Epithelial cell of proximal tubule (primary cell): ENCODE data around the gene KLRC2. TPM values are rescaled to one million over a fixed set of nuclear protein-coding genes. Genes with fewer than 3 reads are reported as not detected.

ENCODE experiments used
- DNase-seq: peaks from one replicate; pipeline ENCODE4 v3.0.0-alpha.2; 2011; ENCODE audit warnings: low read depth
- H3K4me3 ChIP-seq: 2 replicates; pipeline ENCODE4 v1.5.1; 2011; ENCODE audit warnings: low read depth, mild to moderate bottlenecking, low read length
- total RNA-seq: library from RNA; depleted of rRNA; stranded (reverse); fragments of >200 nt; gene quantifications from 2 replicates; pipeline ENCODE4 v1.2.3, GENCODE V29; 2015
- TF ChIP-seq, protein P1 (sequence below): conservative IDR thresholded peaks from 2 replicates; pipeline ENCODE4 v1.5.1; 2012; ENCODE audit warnings: low read depth, mild to moderate bottlenecking, low read length

Gene KLRC2
- total RNA-seq, 1 donor from 2014 or later: not detected

DNA sequence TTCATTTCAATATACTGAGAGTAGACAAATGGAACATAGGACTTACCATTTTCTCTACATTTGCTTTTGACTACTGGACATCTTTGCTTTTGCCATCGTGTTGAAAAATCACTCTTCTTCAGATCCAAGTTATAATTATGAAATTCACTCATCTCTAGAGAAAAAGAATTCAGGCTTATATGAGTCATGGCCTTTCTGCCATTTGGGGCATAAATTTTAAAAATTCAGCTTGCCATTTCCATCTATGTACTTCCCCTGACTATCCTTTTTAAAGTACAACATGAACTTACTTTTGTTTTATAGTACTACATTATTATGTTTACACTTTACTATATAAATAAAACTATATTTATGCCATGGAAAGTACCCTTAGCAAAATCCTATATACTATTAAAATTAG, 49.0 kb downstream of the KLRC2 start:
- TF ChIP-seq, protein P1, sequence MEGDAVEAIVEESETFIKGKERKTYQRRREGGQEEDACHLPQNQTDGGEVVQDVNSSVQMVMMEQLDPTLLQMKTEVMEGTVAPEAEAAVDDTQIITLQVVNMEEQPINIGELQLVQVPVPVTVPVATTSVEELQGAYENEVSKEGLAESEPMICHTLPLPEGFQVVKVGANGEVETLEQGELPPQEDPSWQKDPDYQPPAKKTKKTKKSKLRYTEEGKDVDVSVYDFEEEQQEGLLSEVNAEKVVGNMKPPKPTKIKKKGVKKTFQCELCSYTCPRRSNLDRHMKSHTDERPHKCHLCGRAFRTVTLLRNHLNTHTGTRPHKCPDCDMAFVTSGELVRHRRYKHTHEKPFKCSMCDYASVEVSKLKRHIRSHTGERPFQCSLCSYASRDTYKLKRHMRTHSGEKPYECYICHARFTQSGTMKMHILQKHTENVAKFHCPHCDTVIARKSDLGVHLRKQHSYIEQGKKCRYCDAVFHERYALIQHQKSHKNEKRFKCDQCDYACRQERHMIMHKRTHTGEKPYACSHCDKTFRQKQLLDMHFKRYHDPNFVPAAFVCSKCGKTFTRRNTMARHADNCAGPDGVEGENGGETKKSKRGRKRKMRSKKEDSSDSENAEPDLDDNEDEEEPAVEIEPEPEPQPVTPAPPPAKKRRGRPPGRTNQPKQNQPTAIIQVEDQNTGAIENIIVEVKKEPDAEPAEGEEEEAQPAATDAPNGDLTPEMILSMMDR: no peak
- H3K4me3 ChIP-seq: no peak overlapping the region
- no peak for DNase-seq

DNA sequence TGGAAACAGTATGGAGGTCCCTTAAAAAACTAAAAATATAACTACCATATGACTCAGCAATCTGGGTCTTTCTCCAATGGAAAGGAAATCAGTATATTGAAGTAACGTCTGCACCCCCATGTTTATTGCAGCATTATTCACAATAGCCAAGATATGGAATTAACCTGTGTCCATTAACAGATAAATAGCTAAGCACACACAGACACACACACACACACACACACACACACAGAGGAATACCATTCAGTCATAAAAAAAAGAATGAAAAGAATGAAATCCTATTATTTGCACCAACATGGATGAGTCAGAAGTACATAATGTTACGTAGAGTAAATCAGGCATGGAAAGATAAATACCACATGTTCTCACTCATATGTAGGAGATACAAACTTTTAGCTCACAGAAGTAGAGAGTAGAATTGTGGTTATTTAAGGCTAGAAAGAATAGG, 50.6 kb downstream of the KLRC2 start:
- no peak for DNase-seq
- H3K4me3 ChIP-seq: no peak overlapping the region
- TF ChIP-seq, protein P1: no peak

DNA sequence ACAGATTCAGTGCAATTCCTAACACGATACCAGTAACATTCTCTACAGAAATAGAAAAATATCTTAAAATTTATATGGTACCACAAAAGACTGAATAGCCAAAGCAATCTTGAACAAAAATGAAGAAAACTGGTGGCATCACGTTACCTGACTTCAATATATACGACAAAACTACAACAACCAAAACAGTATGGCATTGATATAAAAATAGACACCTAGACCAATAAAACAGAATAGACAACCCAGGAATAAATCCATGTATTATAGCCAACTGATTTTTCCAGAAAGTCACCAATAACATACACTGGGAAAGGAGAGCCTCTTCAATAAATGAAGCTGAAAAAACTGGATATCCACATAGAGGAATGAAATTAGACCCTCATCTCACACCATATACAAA, 51.6 kb downstream of the KLRC2 start:
- TF ChIP-seq, protein P1: no peak
- no peak overlapping the region for H3K4me3 ChIP-seq
- DNase-seq: no peak

DNA sequence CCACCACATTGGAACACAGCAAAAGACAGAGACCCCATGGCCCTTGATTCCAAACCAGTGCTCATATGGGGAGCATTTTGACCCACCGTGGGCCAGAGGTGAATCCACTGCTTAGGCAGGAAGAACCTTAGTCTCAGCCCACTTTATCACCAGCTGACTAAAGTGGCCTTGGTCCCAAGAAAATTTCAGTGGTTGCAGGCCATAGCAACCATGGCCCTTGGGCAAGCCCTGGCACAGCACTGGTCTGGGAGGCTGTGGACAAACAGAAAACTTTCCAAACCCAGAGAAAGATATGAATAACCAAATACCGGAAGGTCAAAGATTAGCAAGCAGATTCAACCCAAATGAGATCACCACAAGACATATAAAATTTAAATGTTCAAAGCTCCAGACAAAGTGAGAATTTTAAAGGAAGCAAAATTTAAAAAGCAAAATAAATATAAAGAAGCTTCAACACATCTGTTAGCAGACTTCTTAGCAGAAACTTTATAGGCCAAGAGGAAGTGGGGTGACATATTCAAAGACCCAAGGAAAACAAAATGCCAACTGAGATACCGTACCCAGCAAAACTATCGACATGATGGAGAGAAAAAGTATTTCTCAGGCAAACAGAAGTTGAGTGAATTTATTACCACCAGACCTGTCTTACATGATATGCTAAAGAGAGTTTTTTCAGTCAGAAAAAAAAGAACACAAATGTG, 53.7 kb downstream of the KLRC2 start:
- no peak for DNase-seq
- no peak overlapping the region for H3K4me3 ChIP-seq
- TF ChIP-seq, protein P1: no peak

Other genes with a start within 250 kb of the KLRC2 start
- gene GABARAPL1, start 223.1 kb downstream of the KLRC2 start, total RNA-seq: 20.7 and 42.3 TPM in 2 replicates
- not detected in 2 replicates for gene KLRD1, start 128.1 kb downstream of the KLRC2 start, total RNA-seq
- gene KLRK1, start 46.0 kb downstream of the KLRC2 start, total RNA-seq: not detected in 2 replicates
- not detected in 2 replicates for gene KLRC4, start 26.3 kb downstream of the KLRC2 start, total RNA-seq
- gene KLRC3, start 15.4 kb downstream of the KLRC2 start, total RNA-seq: not detected in 2 replicates
- not detected in 2 replicates for gene KLRC1, start 17.4 kb upstream of the KLRC2 start, total RNA-seq
- gene EIF2S3B, start 69.9 kb upstream of the KLRC2 start, total RNA-seq: 0.94 and 2.9 TPM in 2 replicates
- 30.8 and 35.8 TPM in 2 replicates for gene MAGOHB, start 177.6 kb upstream of the KLRC2 start, total RNA-seq
- gene STYK1, start 238.0 kb upstream of the KLRC2 start, total RNA-seq: 2.5 and 4.6 TPM in 2 replicates